Endothelial cell of umbilical vein (primary cell): ENCODE measurements around the gene MOB4.

Experiments used
- EZH2 ChIP-seq: IDR thresholded peaks from 2 replicates; pipeline ENCODE4 v1.6.1; 2012; ENCODE audit warnings: borderline replicate concordance, low read depth, mild to moderate bottlenecking, moderate library complexity, low read length, inconsistent platforms; ENCODE audit not compliant: severe bottlenecking
- MYC ChIP-seq: IDR thresholded peaks from one replicate; pipeline ENCODE4 v1.6.1; 2011; ENCODE audit warnings: mild to moderate bottlenecking, low read depth, low read length
- POLR2A ChIP-seq: IDR thresholded peaks from 2 replicates; pipeline ENCODE4 v1.6.1; 2012; ENCODE audit warnings: low read depth, mild to moderate bottlenecking, control low read depth, low read length
- TF ChIP-seq, protein P1 (sequence below), 2 donors: IDR thresholded peaks; 1 replicate in 1 of 2; 2 replicates in 1 of 2; pipeline ENCODE4 v1.5.1; 2011; ENCODE audit warnings: low read length in 2 of 2, mild to moderate bottlenecking in 2 of 2, moderate library complexity in 2 of 2, control low read depth in 1 of 2, inconsistent platforms in 1 of 2, low read depth in 1 of 2; ENCODE audit not compliant: insufficient read depth in 1 of 2; ENCODE audit errors: extremely low read depth in 1 of 2

DNA sequence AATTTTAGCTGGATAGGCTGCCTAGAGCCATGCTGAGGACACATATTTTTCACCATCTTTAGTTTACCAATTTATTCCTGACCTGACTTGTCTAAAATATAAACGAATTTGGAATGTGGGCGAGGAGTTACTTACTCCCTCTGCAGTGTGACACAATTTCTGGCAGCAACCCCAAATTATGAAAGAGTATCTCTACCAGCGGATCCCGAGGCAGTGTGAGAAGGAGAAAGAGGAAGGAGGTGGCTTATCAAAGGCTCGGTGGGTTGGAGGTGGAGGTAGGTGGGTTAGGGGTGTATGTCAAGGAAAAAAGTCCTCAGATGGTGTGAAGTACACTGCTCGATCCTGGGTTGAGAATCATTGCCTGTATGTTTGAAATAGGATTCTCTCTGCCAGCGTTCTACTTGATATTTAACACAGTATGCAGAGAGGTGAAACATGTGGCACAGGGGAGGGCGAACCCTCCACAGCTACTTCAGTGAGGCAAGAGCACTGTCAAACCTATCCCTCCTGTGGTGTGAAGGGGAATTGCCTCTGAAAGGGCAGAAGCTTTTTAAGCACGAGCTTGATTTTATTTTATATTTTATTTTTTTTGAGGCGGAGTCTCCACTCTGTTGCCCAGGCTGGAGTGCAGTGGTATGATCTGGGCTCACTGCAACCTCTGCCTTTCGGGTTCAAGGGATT is 83.6 kb downstream of the MOB4 start:
- TF ChIP-seq, protein P1, sequence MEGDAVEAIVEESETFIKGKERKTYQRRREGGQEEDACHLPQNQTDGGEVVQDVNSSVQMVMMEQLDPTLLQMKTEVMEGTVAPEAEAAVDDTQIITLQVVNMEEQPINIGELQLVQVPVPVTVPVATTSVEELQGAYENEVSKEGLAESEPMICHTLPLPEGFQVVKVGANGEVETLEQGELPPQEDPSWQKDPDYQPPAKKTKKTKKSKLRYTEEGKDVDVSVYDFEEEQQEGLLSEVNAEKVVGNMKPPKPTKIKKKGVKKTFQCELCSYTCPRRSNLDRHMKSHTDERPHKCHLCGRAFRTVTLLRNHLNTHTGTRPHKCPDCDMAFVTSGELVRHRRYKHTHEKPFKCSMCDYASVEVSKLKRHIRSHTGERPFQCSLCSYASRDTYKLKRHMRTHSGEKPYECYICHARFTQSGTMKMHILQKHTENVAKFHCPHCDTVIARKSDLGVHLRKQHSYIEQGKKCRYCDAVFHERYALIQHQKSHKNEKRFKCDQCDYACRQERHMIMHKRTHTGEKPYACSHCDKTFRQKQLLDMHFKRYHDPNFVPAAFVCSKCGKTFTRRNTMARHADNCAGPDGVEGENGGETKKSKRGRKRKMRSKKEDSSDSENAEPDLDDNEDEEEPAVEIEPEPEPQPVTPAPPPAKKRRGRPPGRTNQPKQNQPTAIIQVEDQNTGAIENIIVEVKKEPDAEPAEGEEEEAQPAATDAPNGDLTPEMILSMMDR (IDR thresholded peaks at IDR 0.05; ENCODE audit: extremely low read depth in 1 of 2, insufficient read depth in 1 of 2, low read depth in 1 of 2, low read length in 2 of 2): peak in 1 of 2 donors; percentile 12
- TF ChIP-seq POLR2A (no peak), MYC (no peak), EZH2 (no peak)
